Measurements from ENCODE around the gene HECTD2.

Gene HECTD2

GRCh38 chr10:91409069-91409868 is 875 bp upstream of the HECTD2 start:
- Histone ChIP-seq H3K27me3 (peaks cover 94% of the 10 kb centered on the region), H3K36me3 (no peaks in the 10 kb centered on the region)
- TF ChIP-seq, protein P1, sequence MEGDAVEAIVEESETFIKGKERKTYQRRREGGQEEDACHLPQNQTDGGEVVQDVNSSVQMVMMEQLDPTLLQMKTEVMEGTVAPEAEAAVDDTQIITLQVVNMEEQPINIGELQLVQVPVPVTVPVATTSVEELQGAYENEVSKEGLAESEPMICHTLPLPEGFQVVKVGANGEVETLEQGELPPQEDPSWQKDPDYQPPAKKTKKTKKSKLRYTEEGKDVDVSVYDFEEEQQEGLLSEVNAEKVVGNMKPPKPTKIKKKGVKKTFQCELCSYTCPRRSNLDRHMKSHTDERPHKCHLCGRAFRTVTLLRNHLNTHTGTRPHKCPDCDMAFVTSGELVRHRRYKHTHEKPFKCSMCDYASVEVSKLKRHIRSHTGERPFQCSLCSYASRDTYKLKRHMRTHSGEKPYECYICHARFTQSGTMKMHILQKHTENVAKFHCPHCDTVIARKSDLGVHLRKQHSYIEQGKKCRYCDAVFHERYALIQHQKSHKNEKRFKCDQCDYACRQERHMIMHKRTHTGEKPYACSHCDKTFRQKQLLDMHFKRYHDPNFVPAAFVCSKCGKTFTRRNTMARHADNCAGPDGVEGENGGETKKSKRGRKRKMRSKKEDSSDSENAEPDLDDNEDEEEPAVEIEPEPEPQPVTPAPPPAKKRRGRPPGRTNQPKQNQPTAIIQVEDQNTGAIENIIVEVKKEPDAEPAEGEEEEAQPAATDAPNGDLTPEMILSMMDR (IDR thresholded peaks at IDR 0.05): no peak

GRCh38 chr10:91410638-91411371 is 661 bp downstream of the HECTD2 start:
- Histone ChIP-seq H3K27me3 (peaks cover 94% of the 10 kb centered on the region), H3K9me3 (no peaks in the 10 kb centered on the region), H3K36me3 (no peaks in the 10 kb centered on the region), H3K4me3 (ENCODE audit: low read depth in 1 of 2, low read length in 1 of 2) (peak overlapping the region; percentile 64 to 66), H3K27ac (no peak overlapping the region), H3K4me1 (ENCODE audit: control insufficient read depth in 1 of 2, insufficient read depth in 1 of 2, low read depth in 1 of 2, low read length in 1 of 2) (peaks cover 12 to 16% of the 10 kb centered on the region in 2 experiments)
- TF ChIP-seq, protein P1 (IDR thresholded peaks at IDR 0.05): no peak

More at GRCh38 chr10:91409069-91409868, 875 bp upstream of the HECTD2 start:
- Histone ChIP-seq H3K4me1 (ENCODE audit: control insufficient read depth in 1 of 2, insufficient read depth in 1 of 2, low read depth in 1 of 2, low read length in 1 of 2) (peaks cover 12 to 16% of the 10 kb centered on the region in 2 experiments), H3K9me3 (no peaks in the 10 kb centered on the region), H3K27ac (no peak overlapping the region), H3K4me3 (ENCODE audit: low read depth in 1 of 2, low read length in 1 of 2) (peak overlapping the region; percentile 64 to 66)

DNA sequence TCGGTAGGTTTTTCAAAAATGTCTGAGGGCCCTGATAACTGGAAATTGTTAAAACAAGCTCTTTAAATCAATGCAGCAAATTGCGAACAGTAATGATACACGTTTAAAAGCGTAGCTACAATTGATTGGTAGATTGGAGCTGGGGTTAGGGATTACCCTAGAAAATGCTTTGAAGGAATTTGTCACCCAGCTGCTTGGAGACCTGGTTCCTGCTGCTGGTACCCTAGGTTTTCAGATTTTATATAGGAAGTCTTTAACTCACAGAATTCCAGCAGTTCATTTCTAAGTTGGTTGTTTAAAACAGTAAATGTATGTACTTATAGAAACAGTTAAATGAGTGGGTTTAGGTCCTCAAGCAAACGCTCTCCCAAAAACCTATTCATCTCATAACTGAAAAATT is 1.5 kb downstream of the HECTD2 start:
- no peak overlapping the region for H3K27ac ChIP-seq
- TF ChIP-seq, protein P1 (IDR thresholded peaks at IDR 0.05): no peak
- no peaks in the 10 kb centered on the region for H3K9me3 ChIP-seq
- H3K4me1 ChIP-seq (ENCODE audit: control insufficient read depth in 1 of 2, insufficient read depth in 1 of 2, low read depth in 1 of 2, low read length in 1 of 2): peaks cover 12 to 16% of the 10 kb centered on the region in 2 experiments
- H3K4me3 ChIP-seq (ENCODE audit: low read depth in 1 of 2, low read length in 1 of 2): no peak overlapping the region
- H3K36me3 ChIP-seq: no peaks in the 10 kb centered on the region
- peaks cover 94% of the 10 kb centered on the region for H3K27me3 ChIP-seq

DNA sequence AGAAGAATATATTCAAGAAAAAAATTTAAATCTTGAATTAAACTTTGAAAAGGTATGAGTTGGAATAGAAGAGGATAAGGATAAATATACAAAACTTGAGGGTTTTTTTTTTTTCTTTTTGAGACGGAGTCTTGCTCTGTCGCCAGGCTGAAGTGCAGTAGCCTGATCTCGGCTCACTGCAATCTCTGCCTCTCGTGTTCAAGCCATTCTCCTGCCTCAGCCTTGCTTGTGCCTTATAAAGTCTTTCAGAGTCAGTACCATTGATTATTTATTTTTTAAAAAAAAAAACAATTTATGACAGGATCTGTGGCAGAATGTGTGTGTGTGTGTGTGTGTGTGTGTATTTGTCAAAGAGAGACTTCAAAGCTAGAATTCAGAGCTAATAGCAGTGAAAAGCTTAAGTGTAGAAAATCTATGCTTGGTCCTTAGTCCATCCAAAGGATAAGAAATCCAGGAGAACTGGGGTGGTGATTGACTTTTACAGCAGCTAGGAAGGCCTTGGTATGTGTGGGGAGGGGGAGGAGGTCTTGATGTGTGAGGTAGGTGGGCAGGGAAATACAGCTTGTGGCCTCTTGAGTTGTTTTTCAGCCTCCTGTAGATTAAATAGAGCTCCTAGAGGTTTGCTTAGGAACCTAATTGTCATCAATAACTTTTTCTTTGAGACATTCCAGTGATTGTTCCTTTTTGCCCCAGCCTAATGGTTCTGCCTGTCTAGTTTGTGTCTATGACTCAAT is 2.4 kb downstream of the HECTD2 start:
- H3K36me3 ChIP-seq: no peaks in the 10 kb centered on the region
- H3K27ac ChIP-seq: no peak overlapping the region
- H3K9me3 ChIP-seq: no peaks in the 10 kb centered on the region
- H3K27me3 ChIP-seq: peaks cover 91% of the 10 kb centered on the region
- peaks cover 12 to 16% of the 10 kb centered on the region in 2 experiments for H3K4me1 ChIP-seq (ENCODE audit: control insufficient read depth in 1 of 2, insufficient read depth in 1 of 2, low read depth in 1 of 2, low read length in 1 of 2)
- TF ChIP-seq, protein P1 (IDR thresholded peaks at IDR 0.05): no peak
- no peak overlapping the region for H3K4me3 ChIP-seq (ENCODE audit: low read depth in 1 of 2, low read length in 1 of 2)

DNA sequence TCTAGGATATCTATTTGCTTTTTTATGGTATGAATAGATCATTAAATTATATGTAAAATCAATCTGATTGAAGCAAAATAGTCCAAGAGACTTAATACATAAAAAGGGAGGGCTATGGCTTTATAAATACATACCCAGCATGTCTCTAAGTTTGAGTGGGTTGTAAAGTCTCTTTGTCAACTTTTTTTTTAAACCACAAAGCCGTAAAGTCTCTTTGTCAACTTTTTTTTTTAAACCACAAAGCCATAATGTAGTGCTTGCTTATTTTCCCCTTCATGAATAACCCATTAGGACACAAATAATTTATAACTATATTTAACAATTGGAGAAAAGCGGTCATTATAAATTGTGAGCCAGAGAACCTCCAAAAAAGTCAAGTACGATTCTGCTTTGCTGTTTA is 5.7 kb downstream of the HECTD2 start:
- H3K27ac ChIP-seq: no peak overlapping the region
- no peaks in the 10 kb centered on the region for H3K36me3 ChIP-seq
- no peak overlapping the region for H3K4me3 ChIP-seq (ENCODE audit: low read depth in 1 of 2, low read length in 1 of 2)
- H3K4me1 ChIP-seq (ENCODE audit: control insufficient read depth in 1 of 2, insufficient read depth in 1 of 2, low read depth in 1 of 2, low read length in 1 of 2): peaks cover under 1 to 2% of the 10 kb centered on the region in 2 experiments
- H3K27me3 ChIP-seq: peaks cover 60% of the 10 kb centered on the region
- H3K9me3 ChIP-seq: no peaks in the 10 kb centered on the region
- TF ChIP-seq, protein P1 (IDR thresholded peaks at IDR 0.05): no peak

Data from neutrophil (primary cell).